HepG2 (cell line): ENCODE measurements around the gene NOSIP. TPM values are rescaled to one million over a fixed set of nuclear protein-coding genes. Genes with fewer than 3 reads are reported as not detected.

Experiments used
- CEBPG ChIP-seq: IDR thresholded peaks from 2 replicates; pipeline ENCODE4 v1.6.1; 2016
- ELF1 ChIP-seq: sonication (generic); formaldehyde crosslinking; IDR thresholded peaks from 2 replicates; pipeline ENCODE4 v1.4.0; 2020; ENCODE audit warnings: missing genetic modification reagents
- FOXK1 ChIP-seq: sonication (generic); formaldehyde crosslinking; IDR thresholded peaks from 2 replicates; pipeline ENCODE4 v1.4.0; 2020; ENCODE audit warnings: low read depth, missing genetic modification reagents, borderline replicate concordance
- FOXK2 ChIP-seq: fragments of 450-650 bp; IDR thresholded peaks from 2 replicates; pipeline ENCODE4 v1.6.1; 2016
- GATA4 ChIP-seq: sonication (generic); IDR thresholded peaks from 2 replicates; pipeline ENCODE4 v1.6.1; 2016; ENCODE audit warnings: antibody characterized with exemption, low read depth, borderline replicate concordance
- HHEX ChIP-seq: IDR thresholded peaks from 2 replicates; pipeline ENCODE4 v1.6.1; 2016; ENCODE audit warnings: control low read depth
- HNRNPUL1 ChIP-seq: fragments of 200-400 bp; formaldehyde crosslinking; IDR thresholded peaks from 2 replicates; pipeline ENCODE4 v1.6.1; 2017; ENCODE audit warnings: low read depth, mild to moderate bottlenecking, low read length, moderate library complexity
- ISL2 ChIP-seq: sonication (generic); formaldehyde crosslinking; IDR thresholded peaks from 2 replicates; pipeline ENCODE4 v1.5.0; 2020; ENCODE audit warnings: missing genetic modification reagents
- KAT8 ChIP-seq: IDR thresholded peaks from 2 replicates; pipeline ENCODE4 v1.6.1; 2016; ENCODE audit warnings: missing genetic modification reagents, missing compliant biosample characterization
- KLF16 ChIP-seq, 2 experiments: sonication (generic) in 1 of 2; formaldehyde crosslinking in 1 of 2; IDR thresholded peaks; 2 replicates each; pipeline versions ENCODE4 v1.6.1 to v1.8.0; 2016 to 2023; ENCODE audit warnings: missing genetic modification reagents in 2 of 2, missing compliant biosample characterization in 1 of 2
- LCORL ChIP-seq, 2 experiments: fragments of 450-650 bp in 1 of 2; sonication (generic) in 1 of 2; formaldehyde crosslinking in 1 of 2; IDR thresholded peaks; 2 replicates each; pipeline versions ENCODE4 v1.5.0 to v1.6.1; 2017 to 2020; ENCODE audit warnings: antibody characterized with exemption in 1 of 2, missing genetic modification reagents in 1 of 2
- MED1 ChIP-seq: sonication (generic); formaldehyde crosslinking; IDR thresholded peaks from 2 replicates; pipeline ENCODE4 v1.4.0; 2020; ENCODE audit warnings: missing genetic modification reagents
- MXI1 ChIP-seq: IDR thresholded peaks from 3 replicates; pipeline ENCODE4 v1.6.1; 2012; ENCODE audit warnings: low read depth, low read length, inconsistent platforms, borderline replicate concordance
- RXRB ChIP-seq: IDR thresholded peaks from 2 replicates; pipeline ENCODE4 v1.6.1; 2016; ENCODE audit warnings: borderline replicate concordance, missing genetic modification reagents, missing compliant biosample characterization
- SMC3 ChIP-seq: IDR thresholded peaks from 2 replicates; pipeline ENCODE4 v1.6.1; 2011; ENCODE audit warnings: low read length, improper control_type of control experiment
- SNAI1 ChIP-seq: sonication (generic); formaldehyde crosslinking; IDR thresholded peaks from 2 replicates; pipeline ENCODE4 v1.5.0; 2020; ENCODE audit warnings: mild to moderate bottlenecking, missing genetic modification reagents, borderline replicate concordance
- SOX5 ChIP-seq: IDR thresholded peaks from 2 replicates; pipeline ENCODE4 v1.6.1; 2016; ENCODE audit warnings: borderline replicate concordance
- ZFP36L1 ChIP-seq: sonication (generic); formaldehyde crosslinking; IDR thresholded peaks from 2 replicates; pipeline ENCODE4 v1.8.0; 2022; ENCODE audit warnings: mild to moderate bottlenecking, missing genetic modification reagents, moderate library complexity
- ZFP62 ChIP-seq: sonication (generic); formaldehyde crosslinking; IDR thresholded peaks from 2 replicates; pipeline ENCODE4 v1.4.0; 2020; ENCODE audit warnings: missing genetic modification reagents
- ZNF484 ChIP-seq: sonication (generic); formaldehyde crosslinking; IDR thresholded peaks from 2 replicates; pipeline ENCODE4 v1.5.1; 2020; ENCODE audit warnings: mild to moderate bottlenecking, low read depth, missing genetic modification reagents, borderline replicate concordance
- ZNF782 ChIP-seq: sonication (generic); formaldehyde crosslinking; IDR thresholded peaks from 2 replicates; pipeline ENCODE4 v1.4.0; 2020; ENCODE audit warnings: missing genetic modification reagents, mild to moderate bottlenecking, borderline replicate concordance
- polyA plus RNA-seq, 8 experiments: library from polyadenylated mRNA; depleted of rRNA in 3 of 8; stranded (reverse) in 7 of 8; unstranded in 1 of 8; fragments of >200 nt; fragmentation: Illumina TruSeq in 4 of 8; extraction: Trizol in 4 of 8; gene quantifications; 2 replicates each; pipeline versions ENCODE4 v1.2.1 to v1.2.3, GENCODE V29; 2011 to 2016; ENCODE audit warnings: low read depth in 4 of 8, missing spikeins in 1 of 8, mixed read lengths in 1 of 8; ENCODE audit not compliant: insufficient read depth in 1 of 8
- total RNA-seq, 5 experiments: library from RNA; depleted of rRNA; stranded (reverse); fragments of >200 nt; fragmentation: Illumina TruSeq; extraction: Trizol; gene quantifications; 2 replicates each; pipeline ENCODE4 v1.2.3, GENCODE V29; 2016; ENCODE audit warnings: low read depth in 1 of 5
- TF ChIP-seq, protein P1 (sequence below): sonication (generic); formaldehyde crosslinking; conservative IDR thresholded peaks from 2 replicates; pipeline ENCODE4 v1.4.0; 2020; ENCODE audit warnings: mild to moderate bottlenecking, missing genetic modification reagents, moderate library complexity
- TF ChIP-seq, protein P2 (sequence below), 2 experiments: sonication (generic) in 1 of 2; formaldehyde crosslinking in 1 of 2; IDR thresholded peaks; 2 replicates each; pipeline versions ENCODE4 v1.4.0 to v1.6.1; 2018 to 2020; ENCODE audit warnings: missing genetic modification reagents in 2 of 2, borderline replicate concordance in 1 of 2, low read depth in 1 of 2, mild to moderate bottlenecking in 1 of 2, missing biosample characterization in 1 of 2
- TF ChIP-seq, protein P3 (sequence below): sonication (generic); formaldehyde crosslinking; IDR thresholded peaks from 2 replicates; pipeline ENCODE4 v1.4.0; 2020; ENCODE audit warnings: missing genetic modification reagents

NOSIP gene
- total and polyA plus RNA-seq, 2 of the 13 experiments (the other 11 are each of a cell fraction or from before 2014, with no cell fraction given): 54.3 to 78.0 TPM

DNA sequence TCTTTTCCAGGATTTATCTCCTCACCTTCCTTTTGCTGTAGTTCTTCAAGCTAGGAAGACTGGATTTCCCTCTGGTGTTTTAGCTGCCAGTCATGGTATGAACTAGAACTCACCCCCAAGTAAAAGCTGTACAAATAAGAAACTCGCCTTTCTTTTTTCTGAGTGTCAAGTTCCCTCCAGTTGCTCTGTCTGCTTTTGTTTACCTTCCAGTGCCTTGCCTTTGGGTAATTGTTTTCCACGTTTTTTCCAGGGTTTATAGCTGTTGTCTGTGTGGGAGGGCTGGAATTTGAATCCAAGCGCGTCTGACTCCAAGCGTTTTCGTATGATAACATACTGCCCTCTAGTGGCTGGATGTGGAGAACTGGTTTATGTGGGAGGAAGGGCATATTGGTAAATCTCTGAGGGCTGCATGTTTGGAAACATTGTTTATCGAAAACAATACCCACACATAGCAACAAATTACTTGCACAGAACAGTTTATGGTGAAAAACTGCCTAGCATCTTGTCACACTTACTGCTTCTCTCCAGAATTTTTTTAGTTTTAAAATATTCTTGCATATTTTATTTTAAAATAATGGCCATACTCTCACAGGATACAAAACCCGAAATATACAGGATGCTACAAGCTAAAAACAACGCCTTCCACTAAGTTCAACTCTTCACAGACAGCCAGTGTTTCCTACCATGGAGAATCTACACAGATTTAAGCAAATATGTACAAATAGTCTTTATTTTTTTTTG is 33.4 kb downstream of the NOSIP start (continued):
- TF ChIP-seq, protein P1, sequence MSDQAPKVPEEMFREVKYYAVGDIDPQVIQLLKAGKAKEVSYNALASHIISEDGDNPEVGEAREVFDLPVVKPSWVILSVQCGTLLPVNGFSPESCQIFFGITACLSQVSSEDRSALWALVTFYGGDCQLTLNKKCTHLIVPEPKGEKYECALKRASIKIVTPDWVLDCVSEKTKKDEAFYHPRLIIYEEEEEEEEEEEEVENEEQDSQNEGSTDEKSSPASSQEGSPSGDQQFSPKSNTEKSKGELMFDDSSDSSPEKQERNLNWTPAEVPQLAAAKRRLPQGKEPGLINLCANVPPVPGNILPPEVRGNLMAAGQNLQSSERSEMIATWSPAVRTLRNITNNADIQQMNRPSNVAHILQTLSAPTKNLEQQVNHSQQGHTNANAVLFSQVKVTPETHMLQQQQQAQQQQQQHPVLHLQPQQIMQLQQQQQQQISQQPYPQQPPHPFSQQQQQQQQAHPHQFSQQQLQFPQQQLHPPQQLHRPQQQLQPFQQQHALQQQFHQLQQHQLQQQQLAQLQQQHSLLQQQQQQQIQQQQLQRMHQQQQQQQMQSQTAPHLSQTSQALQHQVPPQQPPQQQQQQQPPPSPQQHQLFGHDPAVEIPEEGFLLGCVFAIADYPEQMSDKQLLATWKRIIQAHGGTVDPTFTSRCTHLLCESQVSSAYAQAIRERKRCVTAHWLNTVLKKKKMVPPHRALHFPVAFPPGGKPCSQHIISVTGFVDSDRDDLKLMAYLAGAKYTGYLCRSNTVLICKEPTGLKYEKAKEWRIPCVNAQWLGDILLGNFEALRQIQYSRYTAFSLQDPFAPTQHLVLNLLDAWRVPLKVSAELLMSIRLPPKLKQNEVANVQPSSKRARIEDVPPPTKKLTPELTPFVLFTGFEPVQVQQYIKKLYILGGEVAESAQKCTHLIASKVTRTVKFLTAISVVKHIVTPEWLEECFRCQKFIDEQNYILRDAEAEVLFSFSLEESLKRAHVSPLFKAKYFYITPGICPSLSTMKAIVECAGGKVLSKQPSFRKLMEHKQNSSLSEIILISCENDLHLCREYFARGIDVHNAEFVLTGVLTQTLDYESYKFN (CRISPR knock-in tag): 0 out of 2 replicates have a peak, but pooled peaks have one; percentile 12
- peak; percentile 94 for TF ChIP-seq SMC3
- no peak for TF ChIP-seq LCORL (IDR thresholded peaks at IDR 0.05)
- TF ChIP-seq LCORL (CRISPR knock-in tag; IDR thresholded peaks at IDR 0.05): 0 out of 2 replicates have a peak, but pooled peaks have one; percentile 22
- 0 out of 2 replicates have a peak, but pooled peaks have one; percentile 13 for TF ChIP-seq ELF1 (CRISPR knock-in tag)
- 0 out of 2 replicates have a peak, but pooled peaks have one; percentile 51 for TF ChIP-seq ZFP36L1
- TF ChIP-seq KAT8 (CRISPR knock-in tag): peak; percentile 29; the same call in 1 of the 2 replicates
- peak; percentile 88; the same call in 2 of the 3 replicates for TF ChIP-seq MXI1
- peak in 1 of 2 experiments; percentile 26; a peak in 1 of 4 replicates for TF ChIP-seq KLF16 (CRISPR knock-in tag; IDR thresholded peaks at IDR 0.05)
- no peak for TF ChIP-seq HNRNPUL1
- peak; percentile 56; the same call in 1 of the 2 replicates for TF ChIP-seq SOX5
- 0 out of 2 replicates have a peak, but pooled peaks have one; percentile 17 for TF ChIP-seq MED1 (CRISPR knock-in tag)
- TF ChIP-seq ZNF782: no peak
- no peak for TF ChIP-seq ZFP62
- TF ChIP-seq ZNF484: no peak
- TF ChIP-seq, protein P2, sequence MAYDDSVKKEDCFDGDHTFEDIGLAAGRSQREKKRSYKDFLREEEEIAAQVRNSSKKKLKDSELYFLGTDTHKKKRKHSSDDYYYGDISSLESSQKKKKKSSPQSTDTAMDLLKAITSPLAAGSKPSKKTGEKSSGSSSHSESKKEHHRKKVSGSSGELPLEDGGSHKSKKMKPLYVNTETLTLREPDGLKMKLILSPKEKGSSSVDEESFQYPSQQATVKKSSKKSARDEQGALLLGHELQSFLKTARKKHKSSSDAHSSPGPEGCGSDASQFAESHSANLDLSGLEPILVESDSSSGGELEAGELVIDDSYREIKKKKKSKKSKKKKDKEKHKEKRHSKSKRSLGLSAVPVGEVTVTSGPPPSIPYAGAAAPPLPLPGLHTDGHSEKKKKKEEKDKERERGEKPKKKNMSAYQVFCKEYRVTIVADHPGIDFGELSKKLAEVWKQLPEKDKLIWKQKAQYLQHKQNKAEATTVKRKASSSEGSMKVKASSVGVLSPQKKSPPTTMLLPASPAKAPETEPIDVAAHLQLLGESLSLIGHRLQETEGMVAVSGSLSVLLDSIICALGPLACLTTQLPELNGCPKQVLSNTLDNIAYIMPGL (CRISPR knock-in tag; IDR thresholded peaks at IDR 0.05; ENCODE audit: borderline replicate concordance in 1 of 2, low read depth in 1 of 2): 0 out of 4 replicates have a peak, but pooled peaks of 1 of the 2 experiments have one; percentile 52
- peak; percentile 45; the same call in 1 of the 2 replicates for TF ChIP-seq FOXK1
- TF ChIP-seq ISL2 (CRISPR knock-in tag): 0 out of 2 replicates have a peak, but pooled peaks have one; percentile 14
- peak; percentile 13; the same call in 1 of the 2 replicates for TF ChIP-seq RXRB (CRISPR knock-in tag)
- no peak for TF ChIP-seq SNAI1 (CRISPR knock-in tag)
- peak; percentile 54; the same call in 1 of the 2 replicates for TF ChIP-seq FOXK2
- peak; percentile 25; the same call in 1 of the 2 replicates for TF ChIP-seq CEBPG (CRISPR knock-in tag)
- TF ChIP-seq GATA4: no peak
- TF ChIP-seq HHEX (CRISPR knock-in tag): no peak
- TF ChIP-seq, protein P3, sequence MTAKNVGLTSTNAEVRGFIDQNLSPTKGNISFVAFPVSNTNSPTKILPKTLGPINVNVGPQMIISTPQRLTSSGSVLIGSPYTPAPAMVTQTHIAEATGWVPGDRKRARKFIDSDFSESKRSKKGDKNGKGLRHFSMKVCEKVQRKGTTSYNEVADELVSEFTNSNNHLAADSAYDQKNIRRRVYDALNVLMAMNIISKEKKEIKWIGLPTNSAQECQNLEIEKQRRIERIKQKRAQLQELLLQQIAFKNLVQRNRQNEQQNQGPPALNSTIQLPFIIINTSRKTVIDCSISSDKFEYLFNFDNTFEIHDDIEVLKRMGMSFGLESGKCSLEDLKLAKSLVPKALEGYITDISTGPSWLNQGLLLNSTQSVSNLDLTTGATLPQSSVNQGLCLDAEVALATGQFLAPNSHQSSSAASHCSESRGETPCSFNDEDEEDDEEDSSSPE (CRISPR knock-in tag): peak; percentile 73
